Mucosa of descending colon (tissue), 3 donors: ENCODE data around the gene SNX8. TPM values are rescaled to one million over a fixed set of nuclear protein-coding genes. Genes with fewer than 3 reads are reported as not detected.
A peak's percentile ranks its signal among the peaks of the same experiment; 100 is the strongest.

Experiments used
- ATAC-seq: fragments of 200-7000 bp; cut with Tn5 transposase; one replicate; pipeline ENCODE4 v1.9.1; 2020; ENCODE audit warnings: mild to moderate bottlenecking, moderate library complexity
- DNase-seq, 3 donors: peaks; one replicate each; pipeline ENCODE4 v3.0.0-alpha.2; 2020
- H3K36me3 ChIP-seq: fragments of 200-600 bp; one replicate; pipeline ENCODE4 v1.8.0; 2021; ENCODE audit warnings: low read depth, mild to moderate bottlenecking
- H3K4me1 ChIP-seq: fragments of 200-600 bp; one replicate; pipeline ENCODE4 v1.8.0; 2021; ENCODE audit warnings: low read depth, mild to moderate bottlenecking
- H3K4me3 ChIP-seq: fragments of 200-600 bp; one replicate; pipeline ENCODE4 v1.8.0; 2021; ENCODE audit warnings: mild to moderate bottlenecking
- H3K9me3 ChIP-seq: fragments of 200-600 bp; one replicate; pipeline ENCODE4 v1.8.0; 2021; ENCODE audit warnings: mild to moderate bottlenecking
- CTCF ChIP-seq: fragments of 200-600 bp; IDR thresholded peaks from one replicate; pipeline ENCODE4 v1.8.0; 2022; ENCODE audit warnings: antibody characterized with exemption, mild to moderate bottlenecking
- intact Hi-C, 2 donors: fragments of 100-400 bp; cut with DNase I in 1 of 2; cut with micrococcal nuclease in 1 of 2; formaldehyde crosslinking; loops; one replicate each; pipeline versions ENCODE4 v1.11.0 to v1.11.1; 2022; cut with DNase I, micrococcal nuclease
- total RNA-seq, 3 donors: library from RNA; stranded (reverse); fragmentation: NEBNext Ultra II Directional in 2 of 3; extraction: Animal tissue kit (Norgen Biotek cat#: 25700) in 2 of 3; gene quantifications; one replicate each; pipeline versions ENCODE4 v1.2.1 to v1.2.4, GENCODE V29; 2021 to 2023
- donor health status: DM: no; HTN: no; CAD: no; lungs with moderate emphysema.
- donor health status: DM: no; HTN: no; CAD: no.
- donor health status: DM: no; HTN: yes; CAD: no.

SNX8 gene
- total RNA-seq, 3 donors from 2014 or later: 20.8 to 30.1 (median 23.2) TPM

- intact Hi-C loops: loop anchor here in 1 of 2 donors (5.0 kb wide), 1 partner anchor 631 kb away; no protein-coding TSS in a partner anchor
- Histone ChIP-seq H3K4me1 (no peaks in the 10 kb centered on the region), H3K4me3 (no peak overlapping the region), H3K36me3 (no peaks in the 10 kb centered on the region), H3K9me3 (no peaks in the 10 kb centered on the region)
- no peak for ATAC-seq
- peak in 1 of 3 donors; percentile 17 for DNase-seq
- TF ChIP-seq CTCF: no peak
Observed at GRCh38 chr7:2213551-2214215, 100.6 kb downstream of the SNX8 start.

- Histone ChIP-seq H3K9me3 (no peaks in the 10 kb centered on the region), H3K4me3 (no peak overlapping the region), H3K4me1 (no peaks in the 10 kb centered on the region), H3K36me3 (no peaks in the 10 kb centered on the region)
- DNase-seq: peak in 2 of 3 donors; percentile 3 to 17
- ATAC-seq: no peak
- TF ChIP-seq CTCF: no peak
- intact Hi-C loops: loop anchor here in 1 of 2 donors (5.0 kb wide), 1 partner anchor 631 kb away; no protein-coding TSS in a partner anchor
Observed at GRCh38 chr7:2212906-2213305, 101.3 kb downstream of the SNX8 start.

- peak in 2 of 3 donors; percentile 16 to 31 for DNase-seq
- ATAC-seq: no peak
- Histone ChIP-seq H3K9me3 (no peaks in the 10 kb centered on the region), H3K4me1 (no peaks in the 10 kb centered on the region), H3K36me3 (no peaks in the 10 kb centered on the region), H3K4me3 (no peak overlapping the region)
- TF ChIP-seq CTCF: no peak
- intact Hi-C loops: loop anchor here in 1 of 2 donors (5.0 kb wide), 1 partner anchor 630 kb away; no protein-coding TSS in a partner anchor
Observed at GRCh38 chr7:2211926-2212325, 102.3 kb downstream of the SNX8 start.

GRCh38 chr7:2211259-2211880, 102.9 kb downstream of the SNX8 start:
- Histone ChIP-seq H3K4me1 (no peaks in the 10 kb centered on the region), H3K36me3 (no peaks in the 10 kb centered on the region), H3K9me3 (no peaks in the 10 kb centered on the region), H3K4me3 (no peak overlapping the region)
- DNase-seq (peak in 2 of 3 donors; percentile 12 to 25), ATAC-seq (no peak)
- TF ChIP-seq CTCF: no peak
- intact Hi-C loops: loop anchor here in 1 of 2 donors (5.0 kb wide), 1 partner anchor 629 kb away; no protein-coding TSS in a partner anchor

GRCh38 chr7:2210551-2211258, 103.5 kb downstream of the SNX8 start:
- H3K36me3 ChIP-seq: no peaks in the 10 kb centered on the region
- intact Hi-C loops: loop anchor here in 1 of 2 donors (5.0 kb wide), 1 partner anchor 628 kb away; no protein-coding TSS in a partner anchor
- DNase-seq (peak in 2 of 3 donors; percentile 12 to 37), ATAC-seq (no peak)
- H3K4me1 ChIP-seq: no peaks in the 10 kb centered on the region
- H3K4me3 ChIP-seq: no peak overlapping the region
- TF ChIP-seq CTCF: no peak
- H3K9me3 ChIP-seq: no peaks in the 10 kb centered on the region
